K562 (cell line): ENCODE data around the gene MXRA7. TPM values are rescaled to one million over a fixed set of nuclear protein-coding genes. Genes with fewer than 3 reads are reported as not detected.

Experiments
- C11orf30 ChIP-seq: fragments of 450-650 bp; IDR thresholded peaks from 2 replicates; pipeline ENCODE4 v1.6.1; 2016; ENCODE audit warnings: low read depth, mild to moderate bottlenecking
- CHD4 ChIP-seq: fragments of 200-600 bp; sonication (generic); IDR thresholded peaks from 3 replicates; pipeline ENCODE4 v1.6.1; 2012; ENCODE audit warnings: low read depth, mild to moderate bottlenecking, mixed read lengths, low read length, inconsistent platforms; ENCODE audit not compliant: insufficient read depth, insufficient replicate concordance, poor library complexity, severe bottlenecking
- ELK1 ChIP-seq: sonication (generic); formaldehyde crosslinking; IDR thresholded peaks from 2 replicates; pipeline ENCODE4 v1.8.1; 2022; ENCODE audit warnings: missing genetic modification reagents
- HDGF ChIP-seq: fragments of 450-650 bp; IDR thresholded peaks from 2 replicates; pipeline ENCODE4 v1.6.1; 2016
- HNRNPUL1 ChIP-seq: fragments of 200-400 bp; formaldehyde crosslinking; IDR thresholded peaks from 2 replicates; pipeline ENCODE4 v1.6.1; 2017; ENCODE audit warnings: low read length
- NR2C1 ChIP-seq, 2 experiments: fragments of 450-650 bp; IDR thresholded peaks; 2 replicates each; pipeline ENCODE4 v1.6.1; 2017; ENCODE audit warnings: mild to moderate bottlenecking in 2 of 2, antibody characterized with exemption in 1 of 2, inconsistent platforms in 1 of 2, missing compliant biosample characterization in 1 of 2, missing genetic modification characterization in 1 of 2
- NR4A1 ChIP-seq, 2 experiments: fragments of 250-450 bp in 1 of 2; fragments of 450-650 bp in 1 of 2; sonication (Bioruptor Pico) in 1 of 2; IDR thresholded peaks; 2 replicates each; pipeline versions ENCODE4 v1.4.0 to v1.6.1; 2016 to 2020; ENCODE audit warnings: mild to moderate bottlenecking in 2 of 2, missing compliant biosample characterization in 1 of 2, missing genetic modification characterization in 1 of 2, moderate library complexity in 1 of 2
- POLR3G ChIP-seq: IDR thresholded peaks from 2 replicates; pipeline ENCODE4 v1.6.1; 2011; ENCODE audit not compliant: insufficient read length, insufficient replicate concordance; ENCODE audit errors: extremely low read depth
- RFX5 ChIP-seq: IDR thresholded peaks from 2 replicates; pipeline ENCODE4 v1.6.1; 2011; ENCODE audit warnings: low read depth, mild to moderate bottlenecking, improper control_type of control experiment, low read length
- SAFB2 ChIP-seq: fragments of 200-400 bp; formaldehyde crosslinking; IDR thresholded peaks from 2 replicates; pipeline ENCODE4 v1.6.1; 2018; ENCODE audit warnings: borderline replicate concordance, low read length, low read depth, moderate library complexity; ENCODE audit not compliant: severe bottlenecking
- TSC22D4 ChIP-seq: fragments of 450-650 bp; IDR thresholded peaks from 2 replicates; pipeline ENCODE4 v1.6.1; 2016; ENCODE audit warnings: missing genetic modification characterization, missing biosample characterization, control low read depth
- ZBTB8A ChIP-seq: fragments of 450-650 bp; IDR thresholded peaks from 2 replicates; pipeline ENCODE4 v1.6.1; 2018; ENCODE audit warnings: mild to moderate bottlenecking, moderate library complexity; ENCODE audit not compliant: partially characterized antibody
- ZNF584 ChIP-seq: fragments of 200-800 bp; sonication (Bioruptor generic); IDR thresholded peaks from 2 replicates; pipeline ENCODE4 v1.6.1; 2016; ENCODE audit warnings: low read depth, mild to moderate bottlenecking, missing genetic modification characterization, missing compliant biosample characterization
- polyA plus RNA-seq, 8 experiments: library from polyadenylated mRNA; depleted of rRNA in 4 of 8; stranded (reverse) in 5 of 8; unstranded in 3 of 8; fragments of >200 nt; fragmentation: Nextera tagmentation in 2 of 8; fragmentation: Illumina TruSeq in 1 of 8; extraction: Ambion mirVana in 2 of 8; extraction: Trizol in 1 of 8; gene quantifications; 2 replicates each; pipeline versions ENCODE4 v1.2.1 to v1.2.3, GENCODE V29; 2011 to 2014; ENCODE audit warnings: inconsistent platforms in 1 of 8, missing spikeins in 1 of 8
- total RNA-seq, 7 experiments: library from RNA; depleted of rRNA in 6 of 7; stranded (reverse); fragments of >200 nt in 6 of 7; fragmentation: Illumina TruSeq in 2 of 7; extraction: Trizol in 2 of 7; gene quantifications; 2 replicates each; pipeline versions ENCODE4 v1.2.1 to v1.2.3, GENCODE V29; 2011 to 2021; ENCODE audit warnings: low replicate concordance in 1 of 7
- TF ChIP-seq, protein P1 (sequence below): fragments of 250-450 bp; sonication (Bioruptor Pico); IDR thresholded peaks from 2 replicates; pipeline ENCODE4 v1.4.0; 2020
- TF ChIP-seq, protein P2 (sequence below), 3 experiments: fragments of 200-800 bp in 1 of 3; sonication (Bioruptor generic) in 1 of 3; sonication (generic) in 1 of 3; formaldehyde crosslinking in 1 of 3; IDR thresholded peaks; 2 replicates each; pipeline versions ENCODE4 v1.6.1 to v1.8.0; 2016 to 2022; ENCODE audit warnings: mild to moderate bottlenecking in 2 of 3, missing compliant biosample characterization in 2 of 3, missing genetic modification characterization in 2 of 3, missing genetic modification reagents in 1 of 3
- TF ChIP-seq, protein P3 (sequence below): fragments of 250-450 bp; sonication (Bioruptor Pico); IDR thresholded peaks from 2 replicates; pipeline ENCODE4 v1.8.0; 2022; ENCODE audit warnings: inconsistent platforms

MXRA7 gene
- total and polyA plus RNA-seq, 9 of the 15 experiments (the other 6 are each of a cell fraction or from before 2014, with no cell fraction given): 2.6 to 38.4 (median 14.3) TPM

DNA sequence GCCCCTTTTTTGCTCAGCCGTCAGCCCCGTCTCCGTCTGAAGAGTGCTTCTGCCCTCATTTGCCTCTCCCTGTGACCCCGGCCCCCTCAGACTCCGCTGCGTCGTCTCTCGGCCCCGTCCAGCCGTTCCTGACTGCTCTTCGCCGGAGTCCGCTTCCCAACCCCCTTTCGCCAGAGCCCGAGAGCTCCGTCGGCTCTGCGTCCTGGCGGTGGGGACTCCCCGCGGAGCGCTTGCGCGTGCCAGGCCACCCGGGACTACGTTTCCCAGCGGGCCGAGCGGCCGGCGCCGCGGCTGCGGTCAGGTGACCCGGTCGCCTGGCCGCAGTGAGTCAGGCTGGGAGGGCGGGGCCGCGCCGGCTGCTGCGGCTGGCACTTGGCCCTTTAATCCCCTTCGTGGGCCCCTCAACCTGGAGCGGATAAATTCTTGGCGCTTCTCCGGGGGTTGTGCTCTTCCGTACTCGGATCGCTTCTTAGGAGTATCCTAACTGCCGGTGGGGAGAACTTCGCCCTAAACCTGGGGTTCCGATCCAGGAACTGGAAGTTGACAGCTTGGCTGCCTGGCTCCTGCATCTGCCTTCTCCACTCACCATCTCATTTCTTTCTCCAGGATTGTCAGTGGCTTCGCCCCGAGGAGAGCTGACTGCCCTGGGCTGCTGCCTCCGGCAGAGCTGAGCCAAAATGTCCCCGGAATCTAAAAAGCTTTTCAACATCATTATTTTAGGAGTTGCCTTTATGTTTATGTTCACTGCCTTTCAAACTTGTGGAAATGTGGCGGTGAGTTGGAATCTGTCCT, 27.1 kb upstream of the MXRA7 start, which contains the start of gene MFSD11 (continued):
- TF ChIP-seq, protein P1, sequence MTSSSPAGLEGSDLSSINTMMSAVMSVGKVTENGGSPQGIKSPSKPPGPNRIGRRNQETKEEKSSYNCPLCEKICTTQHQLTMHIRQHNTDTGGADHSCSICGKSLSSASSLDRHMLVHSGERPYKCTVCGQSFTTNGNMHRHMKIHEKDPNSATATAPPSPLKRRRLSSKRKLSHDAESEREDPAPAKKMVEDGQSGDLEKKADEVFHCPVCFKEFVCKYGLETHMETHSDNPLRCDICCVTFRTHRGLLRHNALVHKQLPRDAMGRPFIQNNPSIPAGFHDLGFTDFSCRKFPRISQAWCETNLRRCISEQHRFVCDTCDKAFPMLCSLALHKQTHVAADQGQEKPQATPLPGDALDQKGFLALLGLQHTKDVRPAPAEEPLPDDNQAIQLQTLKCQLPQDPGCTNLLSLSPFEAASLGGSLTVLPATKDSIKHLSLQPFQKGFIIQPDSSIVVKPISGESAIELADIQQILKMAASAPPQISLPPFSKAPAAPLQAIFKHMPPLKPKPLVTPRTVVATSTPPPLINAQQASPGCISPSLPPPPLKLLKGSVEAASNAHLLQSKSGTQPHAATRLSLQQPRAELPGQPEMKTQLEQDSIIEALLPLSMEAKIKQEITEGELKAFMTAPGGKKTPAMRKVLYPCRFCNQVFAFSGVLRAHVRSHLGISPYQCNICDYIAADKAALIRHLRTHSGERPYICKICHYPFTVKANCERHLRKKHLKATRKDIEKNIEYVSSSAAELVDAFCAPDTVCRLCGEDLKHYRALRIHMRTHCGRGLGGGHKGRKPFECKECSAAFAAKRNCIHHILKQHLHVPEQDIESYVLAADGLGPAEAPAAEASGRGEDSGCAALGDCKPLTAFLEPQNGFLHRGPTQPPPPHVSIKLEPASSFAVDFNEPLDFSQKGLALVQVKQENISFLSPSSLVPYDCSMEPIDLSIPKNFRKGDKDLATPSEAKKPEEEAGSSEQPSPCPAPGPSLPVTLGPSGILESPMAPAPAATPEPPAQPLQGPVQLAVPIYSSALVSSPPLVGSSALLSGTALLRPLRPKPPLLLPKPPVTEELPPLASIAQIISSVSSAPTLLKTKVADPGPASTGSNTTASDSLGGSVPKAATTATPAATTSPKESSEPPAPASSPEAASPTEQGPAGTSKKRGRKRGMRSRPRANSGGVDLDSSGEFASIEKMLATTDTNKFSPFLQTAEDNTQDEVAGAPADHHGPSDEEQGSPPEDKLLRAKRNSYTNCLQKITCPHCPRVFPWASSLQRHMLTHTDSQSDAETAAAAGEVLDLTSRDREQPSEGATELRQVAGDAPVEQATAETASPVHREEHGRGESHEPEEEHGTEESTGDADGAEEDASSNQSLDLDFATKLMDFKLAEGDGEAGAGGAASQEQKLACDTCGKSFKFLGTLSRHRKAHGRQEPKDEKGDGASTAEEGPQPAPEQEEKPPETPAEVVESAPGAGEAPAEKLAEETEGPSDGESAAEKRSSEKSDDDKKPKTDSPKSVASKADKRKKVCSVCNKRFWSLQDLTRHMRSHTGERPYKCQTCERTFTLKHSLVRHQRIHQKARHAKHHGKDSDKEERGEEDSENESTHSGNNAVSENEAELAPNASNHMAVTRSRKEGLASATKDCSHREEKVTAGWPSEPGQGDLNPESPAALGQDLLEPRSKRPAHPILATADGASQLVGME: no peak
- TF ChIP-seq HDGF: no peak
- no peak for TF ChIP-seq ZBTB8A
- TF ChIP-seq SAFB2: no peak
- no peak for TF ChIP-seq CHD4
- TF ChIP-seq, protein P2, sequence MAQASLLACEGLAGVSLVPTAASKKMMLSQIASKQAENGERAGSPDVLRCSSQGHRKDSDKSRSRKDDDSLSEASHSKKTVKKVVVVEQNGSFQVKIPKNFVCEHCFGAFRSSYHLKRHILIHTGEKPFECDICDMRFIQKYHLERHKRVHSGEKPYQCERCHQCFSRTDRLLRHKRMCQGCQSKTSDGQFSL (CRISPR knock-in tag; IDR thresholded peaks at IDR 0.05): no peak
- TF ChIP-seq, protein P2 (tag; IDR thresholded peaks at IDR 0.05): no peak
- TF ChIP-seq ZNF584: peak; percentile 70; the same call in 1 of the 2 replicates
- TF ChIP-seq C11orf30: no peak; the same call in 1 of the 2 replicates
- TF ChIP-seq POLR3G: no peak
- no peak for TF ChIP-seq RFX5
- TF ChIP-seq NR2C1 (IDR thresholded peaks at IDR 0.05): no peak
- peak; percentile 4; the same call in 1 of the 2 replicates for TF ChIP-seq NR2C1 (tag; IDR thresholded peaks at IDR 0.05)
- TF ChIP-seq NR4A1 (CRISPR knock-in tag; IDR thresholded peaks at IDR 0.05): no peak
- peak; percentile 19; the same call in 1 of the 2 replicates for TF ChIP-seq NR4A1 (tag; IDR thresholded peaks at IDR 0.05)
- no peak for TF ChIP-seq HNRNPUL1
- TF ChIP-seq, protein P3, sequence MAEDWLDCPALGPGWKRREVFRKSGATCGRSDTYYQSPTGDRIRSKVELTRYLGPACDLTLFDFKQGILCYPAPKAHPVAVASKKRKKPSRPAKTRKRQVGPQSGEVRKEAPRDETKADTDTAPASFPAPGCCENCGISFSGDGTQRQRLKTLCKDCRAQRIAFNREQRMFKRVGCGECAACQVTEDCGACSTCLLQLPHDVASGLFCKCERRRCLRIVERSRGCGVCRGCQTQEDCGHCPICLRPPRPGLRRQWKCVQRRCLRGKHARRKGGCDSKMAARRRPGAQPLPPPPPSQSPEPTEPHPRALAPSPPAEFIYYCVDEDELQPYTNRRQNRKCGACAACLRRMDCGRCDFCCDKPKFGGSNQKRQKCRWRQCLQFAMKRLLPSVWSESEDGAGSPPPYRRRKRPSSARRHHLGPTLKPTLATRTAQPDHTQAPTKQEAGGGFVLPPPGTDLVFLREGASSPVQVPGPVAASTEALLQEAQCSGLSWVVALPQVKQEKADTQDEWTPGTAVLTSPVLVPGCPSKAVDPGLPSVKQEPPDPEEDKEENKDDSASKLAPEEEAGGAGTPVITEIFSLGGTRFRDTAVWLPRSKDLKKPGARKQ (CRISPR knock-in tag): no peak
- TF ChIP-seq TSC22D4: no peak
- TF ChIP-seq ELK1 (CRISPR knock-in tag): no peak
